ENCODE results near the gene ESYT3.

Gene ESYT3

DNA sequence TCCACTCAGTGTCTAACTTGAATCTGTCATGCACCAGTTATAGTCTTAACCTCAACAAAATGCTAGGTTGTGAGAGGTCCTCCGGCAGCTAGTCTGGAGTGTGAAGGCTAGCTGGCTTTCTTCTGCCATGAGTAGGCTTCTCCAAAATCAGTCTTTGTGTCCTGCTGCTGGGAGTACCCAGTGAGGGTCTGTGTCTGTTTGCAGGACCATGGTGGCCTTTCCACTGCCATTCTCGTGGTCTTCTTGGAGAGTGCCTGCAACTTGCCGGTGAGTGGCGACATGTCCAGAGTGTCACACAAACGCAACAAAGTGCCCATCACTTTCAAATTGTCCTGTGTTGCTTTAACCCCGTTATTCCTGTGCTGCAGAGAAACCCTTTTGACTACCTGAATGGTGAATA lies 34.0 kb downstream of the ESYT3 start:
- Histone ChIP-seq H3K27ac (replicated peaks) (no peak overlapping the region), H3K4me3 (replicated peaks; ENCODE audit: insufficient read depth, low read length) (no peak overlapping the region), H3K27me3 (ENCODE audit: insufficient read depth, poor library complexity, severe bottlenecking) (peaks cover 6% of the 10 kb centered on the region)
- DNase-seq (ENCODE audit: low read depth in 1 of 2, low spot score in 1 of 2): no peak
- no peak for TF ChIP-seq POLR2AphosphoS5 (IDR thresholded peaks at IDR 0.05; ENCODE audit: low read depth)
- TF ChIP-seq SPI1 (IDR thresholded peaks at IDR 0.05; ENCODE audit: borderline replicate concordance, low read depth): no peak
- TF ChIP-seq, protein P1, sequence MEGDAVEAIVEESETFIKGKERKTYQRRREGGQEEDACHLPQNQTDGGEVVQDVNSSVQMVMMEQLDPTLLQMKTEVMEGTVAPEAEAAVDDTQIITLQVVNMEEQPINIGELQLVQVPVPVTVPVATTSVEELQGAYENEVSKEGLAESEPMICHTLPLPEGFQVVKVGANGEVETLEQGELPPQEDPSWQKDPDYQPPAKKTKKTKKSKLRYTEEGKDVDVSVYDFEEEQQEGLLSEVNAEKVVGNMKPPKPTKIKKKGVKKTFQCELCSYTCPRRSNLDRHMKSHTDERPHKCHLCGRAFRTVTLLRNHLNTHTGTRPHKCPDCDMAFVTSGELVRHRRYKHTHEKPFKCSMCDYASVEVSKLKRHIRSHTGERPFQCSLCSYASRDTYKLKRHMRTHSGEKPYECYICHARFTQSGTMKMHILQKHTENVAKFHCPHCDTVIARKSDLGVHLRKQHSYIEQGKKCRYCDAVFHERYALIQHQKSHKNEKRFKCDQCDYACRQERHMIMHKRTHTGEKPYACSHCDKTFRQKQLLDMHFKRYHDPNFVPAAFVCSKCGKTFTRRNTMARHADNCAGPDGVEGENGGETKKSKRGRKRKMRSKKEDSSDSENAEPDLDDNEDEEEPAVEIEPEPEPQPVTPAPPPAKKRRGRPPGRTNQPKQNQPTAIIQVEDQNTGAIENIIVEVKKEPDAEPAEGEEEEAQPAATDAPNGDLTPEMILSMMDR (IDR thresholded peaks at IDR 0.05; ENCODE audit: insufficient read depth, low read length): no peak

DNA sequence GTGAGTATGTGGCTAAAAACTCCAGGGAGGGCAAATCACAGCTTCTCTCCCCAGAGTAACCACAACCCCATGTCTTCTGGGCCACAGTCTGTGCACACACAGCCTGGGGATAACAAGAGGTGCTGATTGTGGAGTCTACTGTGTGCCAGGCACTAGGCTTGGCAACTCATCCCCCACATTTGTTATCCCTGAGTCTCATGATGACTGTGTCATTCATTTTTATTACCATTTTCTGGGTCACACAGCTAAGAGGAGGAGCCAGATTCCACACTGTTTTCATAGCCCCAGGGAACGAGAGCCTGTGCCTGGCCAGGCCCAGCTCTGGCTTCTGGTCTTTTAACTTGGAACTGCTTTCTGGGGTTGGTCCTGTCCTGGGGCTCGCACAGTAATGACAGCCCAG lies 34.5 kb downstream of the ESYT3 start:
- Histone ChIP-seq H3K4me3 (replicated peaks; ENCODE audit: insufficient read depth, low read length) (no peak overlapping the region), H3K27ac (replicated peaks) (no peak overlapping the region), H3K27me3 (ENCODE audit: insufficient read depth, poor library complexity, severe bottlenecking) (peaks cover 6% of the 10 kb centered on the region)
- DNase-seq (ENCODE audit: low read depth in 1 of 2, low spot score in 1 of 2): no peak
- no peak for TF ChIP-seq GABPA (IDR thresholded peaks at IDR 0.05; ENCODE audit: low read depth)
- TF ChIP-seq, protein P2, sequence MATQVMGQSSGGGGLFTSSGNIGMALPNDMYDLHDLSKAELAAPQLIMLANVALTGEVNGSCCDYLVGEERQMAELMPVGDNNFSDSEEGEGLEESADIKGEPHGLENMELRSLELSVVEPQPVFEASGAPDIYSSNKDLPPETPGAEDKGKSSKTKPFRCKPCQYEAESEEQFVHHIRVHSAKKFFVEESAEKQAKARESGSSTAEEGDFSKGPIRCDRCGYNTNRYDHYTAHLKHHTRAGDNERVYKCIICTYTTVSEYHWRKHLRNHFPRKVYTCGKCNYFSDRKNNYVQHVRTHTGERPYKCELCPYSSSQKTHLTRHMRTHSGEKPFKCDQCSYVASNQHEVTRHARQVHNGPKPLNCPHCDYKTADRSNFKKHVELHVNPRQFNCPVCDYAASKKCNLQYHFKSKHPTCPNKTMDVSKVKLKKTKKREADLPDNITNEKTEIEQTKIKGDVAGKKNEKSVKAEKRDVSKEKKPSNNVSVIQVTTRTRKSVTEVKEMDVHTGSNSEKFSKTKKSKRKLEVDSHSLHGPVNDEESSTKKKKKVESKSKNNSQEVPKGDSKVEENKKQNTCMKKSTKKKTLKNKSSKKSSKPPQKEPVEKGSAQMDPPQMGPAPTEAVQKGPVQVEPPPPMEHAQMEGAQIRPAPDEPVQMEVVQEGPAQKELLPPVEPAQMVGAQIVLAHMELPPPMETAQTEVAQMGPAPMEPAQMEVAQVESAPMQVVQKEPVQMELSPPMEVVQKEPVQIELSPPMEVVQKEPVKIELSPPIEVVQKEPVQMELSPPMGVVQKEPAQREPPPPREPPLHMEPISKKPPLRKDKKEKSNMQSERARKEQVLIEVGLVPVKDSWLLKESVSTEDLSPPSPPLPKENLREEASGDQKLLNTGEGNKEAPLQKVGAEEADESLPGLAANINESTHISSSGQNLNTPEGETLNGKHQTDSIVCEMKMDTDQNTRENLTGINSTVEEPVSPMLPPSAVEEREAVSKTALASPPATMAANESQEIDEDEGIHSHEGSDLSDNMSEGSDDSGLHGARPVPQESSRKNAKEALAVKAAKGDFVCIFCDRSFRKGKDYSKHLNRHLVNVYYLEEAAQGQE (IDR thresholded peaks at IDR 0.05; ENCODE audit: insufficient replicate concordance, low read depth): no peak
- TF ChIP-seq, protein P1 (IDR thresholded peaks at IDR 0.05; ENCODE audit: insufficient read depth, low read length): no peak
- TF ChIP-seq SPI1 (IDR thresholded peaks at IDR 0.05; ENCODE audit: borderline replicate concordance, low read depth): no peak
- no peak for TF ChIP-seq POLR2AphosphoS5 (IDR thresholded peaks at IDR 0.05; ENCODE audit: low read depth)

DNA sequence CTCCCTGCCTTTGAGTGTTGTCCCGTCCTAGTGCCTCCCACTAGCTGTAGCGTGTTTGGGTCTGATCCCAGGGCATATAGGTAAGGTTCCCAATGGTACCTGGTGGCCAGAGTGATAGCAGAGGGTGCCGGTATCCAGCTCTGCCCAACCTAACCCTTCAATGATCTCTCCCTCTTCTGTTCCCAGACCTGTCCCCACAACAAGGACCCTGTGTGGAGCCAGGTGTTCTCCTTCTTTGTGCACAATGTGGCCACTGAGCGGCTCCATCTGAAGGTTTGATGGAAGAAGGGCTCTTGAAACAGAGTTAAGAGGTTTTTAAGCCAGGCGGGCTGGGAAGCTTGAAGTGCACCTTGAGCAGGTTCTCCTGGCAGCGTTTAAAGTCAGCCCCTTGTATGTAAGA lies 35.5 kb downstream of the ESYT3 start:
- no peak for DNase-seq (ENCODE audit: low read depth in 1 of 2, low spot score in 1 of 2)
- TF ChIP-seq, protein P1 (IDR thresholded peaks at IDR 0.05; ENCODE audit: insufficient read depth, low read length): no peak
- TF ChIP-seq, protein P2 (IDR thresholded peaks at IDR 0.05; ENCODE audit: insufficient replicate concordance, low read depth): no peak
- TF ChIP-seq POLR2AphosphoS5 (IDR thresholded peaks at IDR 0.05; ENCODE audit: low read depth): no peak
- TF ChIP-seq SPI1 (IDR thresholded peaks at IDR 0.05; ENCODE audit: borderline replicate concordance, low read depth): no peak
- TF ChIP-seq GABPA (IDR thresholded peaks at IDR 0.05; ENCODE audit: low read depth): no peak
- H3K27ac ChIP-seq (replicated peaks): no peak overlapping the region
- H3K4me3 ChIP-seq (replicated peaks; ENCODE audit: insufficient read depth, low read length): no peak overlapping the region
- H3K27me3 ChIP-seq (ENCODE audit: insufficient read depth, poor library complexity, severe bottlenecking): peaks cover 6% of the 10 kb centered on the region

- no peak overlapping the region for H3K27ac ChIP-seq (replicated peaks)
- H3K4me3 ChIP-seq (replicated peaks; ENCODE audit: insufficient read depth, low read length): no peak overlapping the region
- no peak for DNase-seq (ENCODE audit: low read depth in 1 of 2, low spot score in 1 of 2)
- TF ChIP-seq POLR2AphosphoS5 (IDR thresholded peaks at IDR 0.05; ENCODE audit: low read depth) (no peak), GABPA (IDR thresholded peaks at IDR 0.05; ENCODE audit: low read depth) (no peak), SPI1 (IDR thresholded peaks at IDR 0.05; ENCODE audit: borderline replicate concordance, low read depth) (no peak)
- TF ChIP-seq, protein P2 (IDR thresholded peaks at IDR 0.05; ENCODE audit: insufficient replicate concordance, low read depth): no peak
- TF ChIP-seq, protein P1 (IDR thresholded peaks at IDR 0.05; ENCODE audit: insufficient read depth, low read length): no peak
- peaks cover 5% of the 10 kb centered on the region for H3K27me3 ChIP-seq (ENCODE audit: insufficient read depth, poor library complexity, severe bottlenecking)
Observed at GRCh38 chr3:138470687-138471086, 36.3 kb downstream of the ESYT3 start.

All from HL-60 (cell line).